ENCODE data around the gene STAM.
"Not testable (repeated sequence)": the region's sequence is repeated elsewhere in the genome, so short reads cannot be mapped to it uniquely, and the experiment has no call there.

The STAM gene

DNA sequence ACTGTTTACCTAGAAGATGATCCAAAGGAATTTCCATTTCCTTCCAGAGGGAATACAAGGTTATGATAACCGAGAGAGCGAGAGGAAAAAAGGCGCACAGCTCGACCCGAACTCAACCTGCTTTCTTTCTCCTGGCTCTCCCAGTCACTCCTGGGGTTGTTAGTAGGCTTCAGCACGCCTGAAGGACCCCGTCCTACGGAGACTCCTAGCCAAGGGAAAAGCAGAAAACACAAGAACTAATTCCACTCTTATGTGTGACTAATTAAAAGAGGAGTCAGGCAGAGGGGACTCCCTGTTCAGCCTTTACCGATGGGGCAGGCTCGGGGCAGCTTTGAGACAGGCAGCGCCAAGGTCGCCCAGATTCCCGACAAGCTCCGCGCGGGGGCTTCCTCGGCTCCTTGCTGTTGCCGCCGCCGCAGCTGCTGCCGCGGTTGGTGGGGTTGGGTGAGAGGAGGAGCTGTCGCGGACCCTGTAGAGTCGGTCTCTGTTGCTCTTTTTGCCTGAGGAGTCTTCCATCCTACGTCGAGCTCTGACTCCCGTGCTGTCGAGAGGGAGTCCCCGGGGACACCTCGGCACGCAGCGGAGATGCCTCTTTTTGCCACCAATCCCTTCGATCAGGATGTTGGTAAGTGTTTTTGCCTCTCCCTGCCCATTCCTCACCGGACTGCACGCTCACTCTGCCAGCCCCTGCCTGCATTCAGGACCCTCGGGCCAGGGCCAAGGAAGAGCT, at the start of gene STAM:
Gene STAM (plus strand): TSS at position 397 of the 730 bp plus-strand sequence. CDS start 189 bp downstream, at position 586.
- DNase-seq (ENCODE audit: low read depth, low spot score): peak; percentile 84

DNA sequence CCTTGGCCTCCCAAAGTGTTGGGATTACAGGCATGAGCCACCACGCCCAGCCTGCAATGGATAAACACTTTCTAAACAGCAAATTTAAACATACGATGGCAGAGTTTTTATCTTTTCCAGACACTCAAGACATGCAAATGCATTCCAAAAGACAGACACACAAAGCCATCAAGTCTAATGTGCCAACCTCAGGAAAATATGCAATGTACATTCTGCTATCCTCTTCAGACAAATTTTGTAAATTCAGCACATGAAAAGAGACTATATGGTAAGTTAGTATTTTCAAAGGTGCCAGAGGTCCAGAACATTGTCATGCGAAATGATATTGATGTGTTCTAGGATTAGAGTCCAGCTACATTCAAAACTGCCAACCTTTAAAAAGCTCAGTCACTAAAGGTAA, 46.6 kb upstream of the STAM start:
- no peak for DNase-seq (ENCODE audit: low read depth, low spot score)

DNA sequence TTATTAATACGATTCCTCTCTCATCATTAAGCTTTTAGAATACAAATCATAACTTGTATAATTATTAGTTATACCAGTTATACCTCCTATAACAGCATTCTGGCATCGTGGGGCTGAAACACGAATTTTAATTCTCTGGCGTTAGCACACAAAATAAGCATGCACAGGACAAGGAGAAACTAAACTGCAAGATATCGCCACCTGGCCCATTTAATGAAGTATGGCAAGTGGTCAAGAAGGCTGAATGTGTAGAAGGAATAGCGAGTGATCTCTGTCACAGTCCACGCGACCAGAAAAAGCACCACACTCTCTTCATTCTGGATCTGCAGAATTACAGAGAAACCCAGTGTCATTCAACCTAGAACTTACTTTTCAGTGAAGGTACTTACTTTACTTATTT, 44.9 kb upstream of the STAM start:
- DNase-seq (ENCODE audit: low read depth, low spot score): no peak

DNA sequence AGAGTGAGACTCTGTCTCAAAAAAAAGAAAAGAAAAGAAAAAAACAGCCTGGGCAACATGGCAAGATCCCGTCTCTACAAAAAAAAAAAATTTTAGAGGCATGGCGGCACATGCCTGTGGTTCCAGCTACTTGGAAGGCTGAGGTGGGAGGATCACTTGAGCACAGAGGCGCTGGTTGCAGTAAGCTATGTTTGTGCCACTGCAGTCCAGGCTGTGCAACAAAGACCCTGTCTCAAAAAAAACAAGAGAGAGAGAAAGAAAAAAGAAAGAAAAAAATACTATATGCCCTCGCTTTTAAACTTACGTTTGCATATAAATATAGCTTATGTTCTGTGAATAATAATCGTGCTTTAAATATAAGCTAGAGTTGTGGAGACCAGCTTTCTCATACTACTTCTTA, 38.0 kb upstream of the STAM start:
- DNase-seq (ENCODE audit: low read depth, low spot score): no peak

DNA sequence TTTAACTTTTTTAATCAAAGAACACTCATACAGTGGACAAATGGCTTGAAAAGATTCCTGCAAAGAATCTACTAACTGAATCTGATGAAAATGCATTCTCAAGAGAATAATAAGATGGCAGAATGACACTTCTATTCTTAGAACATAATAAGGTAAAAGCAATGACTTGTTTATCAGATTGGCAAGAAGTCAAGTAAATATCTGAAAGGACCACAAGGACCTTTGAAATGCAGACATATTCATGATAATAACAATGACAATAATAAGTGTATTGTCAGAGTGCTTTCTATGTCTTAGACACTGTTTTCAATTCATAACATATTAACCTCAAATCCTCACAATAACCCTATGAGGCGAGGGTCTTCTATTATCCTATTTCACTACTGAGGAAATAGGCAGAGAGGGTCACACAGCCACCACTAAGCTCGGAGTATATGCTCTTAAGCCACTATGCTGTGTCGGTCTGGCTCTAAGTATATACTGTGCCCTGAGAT, 37.4 kb upstream of the STAM start:
- DNase-seq (ENCODE audit: low read depth, low spot score): no peak

DNA sequence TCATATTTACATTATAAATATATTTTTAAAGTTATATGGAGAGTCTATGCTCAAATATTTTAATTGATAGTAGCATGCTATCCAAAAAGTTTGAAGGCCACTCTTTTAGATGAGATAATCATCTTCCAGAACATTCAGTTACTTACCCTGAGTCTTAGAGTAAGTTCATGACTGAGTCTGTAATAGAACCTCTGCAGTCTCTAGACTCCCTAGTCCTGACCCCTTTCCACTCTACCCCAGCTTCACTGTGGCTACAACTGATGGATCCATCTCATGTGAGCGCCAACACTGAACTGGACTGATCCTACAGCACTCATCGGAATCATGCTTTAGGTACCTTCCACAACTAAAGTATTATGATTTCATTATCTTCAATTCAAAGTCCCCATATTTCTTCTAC, 36.9 kb upstream of the STAM start:
- no peak for DNase-seq (ENCODE audit: low read depth, low spot score)

DNA sequence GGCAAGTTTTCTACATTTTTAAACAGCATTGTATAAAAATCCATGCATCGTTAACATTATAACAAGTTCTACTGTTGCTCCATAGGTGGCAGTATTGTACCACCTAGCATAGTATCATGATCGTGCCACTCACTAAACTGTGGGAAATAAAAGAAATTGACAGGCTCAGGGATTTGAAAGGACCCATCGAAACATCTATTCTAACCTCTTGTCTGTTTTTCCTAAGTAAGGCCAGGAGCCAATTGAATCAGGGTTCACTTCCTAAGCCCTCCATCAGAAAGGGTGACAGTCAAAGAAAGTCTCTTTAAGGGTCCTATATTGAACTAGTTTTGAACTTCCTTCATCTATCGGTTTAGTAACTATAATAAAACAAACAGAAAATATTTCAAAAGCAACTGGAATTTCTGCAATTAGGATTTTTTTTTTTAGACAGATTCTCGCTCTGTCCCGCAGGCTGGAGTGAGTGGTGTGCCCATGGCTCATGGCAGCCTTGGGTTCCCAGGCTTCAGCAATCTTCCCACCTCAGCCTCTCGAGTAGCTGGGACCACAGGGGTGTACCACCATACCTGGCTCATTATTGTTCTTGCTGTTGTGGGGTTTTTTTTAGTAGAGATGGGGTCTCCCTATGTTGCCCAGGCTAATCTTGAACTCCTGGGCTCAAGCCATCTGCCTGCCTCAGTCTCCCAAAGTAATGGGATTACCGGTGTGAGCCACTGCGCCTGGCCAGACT, 36.2 kb upstream of the STAM start:
- DNase-seq (ENCODE audit: low read depth, low spot score): no peak

DNA sequence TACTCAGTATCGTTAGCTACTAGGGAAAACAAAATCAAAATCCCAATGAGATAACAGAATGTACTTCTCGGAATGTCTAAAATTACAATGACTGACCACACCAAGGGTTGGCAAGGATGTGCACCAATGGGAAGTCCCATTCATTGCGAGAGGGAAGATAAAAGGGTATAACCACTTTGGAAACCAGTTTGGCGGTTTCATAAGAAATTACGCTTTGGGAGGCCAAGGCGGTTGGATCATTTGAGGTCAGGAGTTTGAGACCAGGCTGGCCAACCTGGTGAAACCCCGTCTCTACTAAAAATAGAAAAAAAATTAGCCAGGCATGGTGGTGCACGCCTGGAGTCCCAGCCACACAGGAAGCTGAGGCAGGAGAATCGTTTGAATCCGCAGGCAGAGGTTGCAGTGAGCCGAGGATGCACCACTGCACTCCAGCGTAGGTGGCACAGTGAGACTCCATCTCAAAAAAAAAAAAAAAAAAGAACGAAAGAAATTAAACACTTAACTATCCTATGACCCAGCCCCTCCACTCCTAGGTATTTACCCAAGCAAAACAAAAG, 34.4 kb upstream of the STAM start:
- no peak for DNase-seq (ENCODE audit: low read depth, low spot score)

DNA sequence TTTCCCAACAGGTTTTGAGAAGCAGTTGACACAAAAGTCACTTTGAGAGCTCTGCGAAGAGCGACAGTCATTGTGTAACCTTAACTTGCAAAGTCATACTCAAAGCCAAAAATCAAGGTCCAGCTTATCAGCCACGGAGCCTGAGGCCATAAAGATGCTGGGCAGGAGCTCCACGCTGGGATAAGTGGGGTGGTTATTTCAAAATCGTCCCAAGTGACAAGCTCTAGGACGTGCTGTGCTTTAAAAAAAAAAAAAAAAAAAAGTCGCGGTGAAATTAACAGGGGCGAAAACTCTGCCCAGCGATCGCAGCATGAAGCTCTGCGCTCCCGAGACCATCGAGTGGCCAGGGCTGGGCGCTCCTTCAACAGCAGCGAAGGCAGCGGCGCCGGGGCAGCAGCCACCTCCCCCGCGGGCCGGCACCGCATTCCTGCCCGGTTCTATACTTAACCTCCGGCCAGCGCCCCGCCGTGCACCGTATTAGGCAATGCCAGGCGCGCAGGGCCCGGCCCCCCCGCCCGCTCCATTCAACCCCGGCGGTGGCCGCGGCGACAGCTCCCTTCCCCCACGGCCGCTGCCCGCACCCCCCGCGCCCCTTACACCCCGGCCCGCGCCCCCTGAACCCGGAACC, 27.4 kb upstream of the STAM start:
- no peak for DNase-seq (ENCODE audit: low read depth, low spot score)

DNA sequence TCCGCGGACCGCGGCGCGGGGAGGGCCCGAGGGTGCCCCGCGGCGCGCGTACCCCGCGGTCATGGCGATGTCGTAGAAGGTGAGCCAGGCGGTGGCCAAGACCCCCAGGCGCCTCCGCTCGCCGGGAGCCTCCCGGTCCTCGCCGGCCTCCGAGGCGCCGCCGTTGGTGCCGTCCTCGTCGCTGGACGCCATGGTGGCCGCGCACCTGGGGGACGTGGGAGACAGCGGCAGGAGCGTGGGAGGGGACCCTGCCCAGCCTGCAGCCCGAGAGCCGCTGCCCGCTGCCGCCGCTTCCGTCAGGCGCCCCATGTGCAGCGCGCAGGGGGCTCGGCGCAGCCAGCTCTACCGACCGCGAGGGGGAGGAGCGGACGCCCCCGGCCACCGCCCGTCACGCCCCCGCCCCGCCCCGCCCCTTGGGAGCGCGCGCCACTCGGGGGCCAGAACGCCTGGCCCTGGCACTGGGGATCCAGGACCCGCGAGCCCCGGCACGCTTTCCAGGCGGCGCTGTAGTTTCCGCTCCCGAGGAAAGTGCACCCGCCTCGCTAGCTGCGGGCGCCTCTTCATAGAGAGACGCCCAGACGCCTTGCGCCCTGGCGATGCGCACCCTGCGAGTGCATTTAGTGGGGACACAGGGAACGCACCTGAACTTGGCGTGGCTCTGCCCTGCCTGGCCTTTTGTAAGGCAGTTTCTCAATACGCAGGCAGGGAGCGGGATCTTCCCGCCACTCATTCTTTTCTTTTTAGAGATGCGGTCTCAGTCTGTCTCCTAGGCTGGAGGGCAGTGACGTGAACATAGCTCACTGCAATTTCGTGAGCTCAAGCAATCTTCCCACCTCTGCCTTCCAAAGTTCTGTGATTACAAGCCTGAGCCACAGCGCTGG, 26.7 kb upstream of the STAM start, which contains the start of gene HACD1:
Gene HACD1 (minus strand): TSS at position 344 of the 881 bp plus-strand sequence. CDS start 35 bp downstream, at position 309.
- no peak for DNase-seq (ENCODE audit: low read depth, low spot score)

DNA sequence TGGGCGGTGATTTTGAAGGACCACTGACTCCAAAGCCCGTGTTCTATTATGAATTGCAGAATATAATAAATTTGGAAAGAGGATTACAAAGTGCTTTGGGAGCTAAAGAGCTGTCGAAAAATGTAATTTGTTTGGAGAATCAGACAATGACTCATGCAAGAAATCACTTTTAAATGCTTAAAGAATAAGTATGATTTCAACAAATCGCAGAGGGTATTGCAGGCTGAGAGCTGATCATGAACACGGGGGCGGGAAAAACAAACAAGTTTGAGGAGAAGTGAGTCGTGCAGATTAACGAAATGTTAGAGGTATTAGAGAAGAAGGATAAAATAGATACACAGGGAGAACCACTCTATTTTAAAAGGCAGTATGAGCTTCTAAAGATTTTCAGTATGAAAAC, 21.9 kb upstream of the STAM start:
- no peak for DNase-seq (ENCODE audit: low read depth, low spot score)

DNA sequence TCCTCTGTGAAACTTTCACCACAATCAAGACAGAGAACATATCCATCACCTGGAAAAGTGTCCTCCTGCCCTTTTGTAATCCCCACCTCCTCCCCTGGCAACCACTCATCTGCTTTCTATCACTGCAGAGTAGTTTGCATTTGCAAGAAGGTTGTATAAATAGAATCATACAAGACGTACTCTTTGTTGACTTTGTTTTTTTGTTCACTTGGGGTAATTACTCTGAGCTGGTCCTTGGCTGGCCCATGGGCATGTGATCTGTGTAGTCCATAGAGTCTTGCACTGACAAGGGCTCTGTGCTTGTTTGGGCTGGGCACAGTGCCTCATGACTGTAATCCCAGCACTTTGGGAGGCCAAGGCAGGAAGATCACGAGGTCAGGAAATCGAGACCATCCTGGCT, 19.0 kb upstream of the STAM start:
- DNase-seq (ENCODE audit: low read depth, low spot score): no peak

DNA sequence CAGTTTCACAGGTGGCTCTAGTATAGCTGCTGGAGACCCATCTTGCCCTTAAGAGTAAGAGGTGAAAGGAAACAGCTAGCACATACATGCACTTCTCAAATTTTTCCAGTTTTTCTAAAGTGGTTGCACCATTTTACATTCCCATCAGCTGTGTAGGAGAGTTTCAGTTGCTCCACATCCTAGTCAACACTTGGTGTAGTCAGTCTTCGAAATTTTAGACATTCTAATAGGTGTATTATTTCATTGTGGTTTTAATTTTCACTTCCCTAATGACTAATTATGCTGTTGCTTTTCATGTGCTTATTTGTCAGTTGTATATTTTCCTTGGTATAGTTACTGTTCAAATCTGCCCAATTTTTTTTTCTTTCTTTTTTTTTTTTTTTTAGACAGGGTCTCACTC, 17.3 kb upstream of the STAM start:
- no peak for DNase-seq (ENCODE audit: low read depth, low spot score)

DNA sequence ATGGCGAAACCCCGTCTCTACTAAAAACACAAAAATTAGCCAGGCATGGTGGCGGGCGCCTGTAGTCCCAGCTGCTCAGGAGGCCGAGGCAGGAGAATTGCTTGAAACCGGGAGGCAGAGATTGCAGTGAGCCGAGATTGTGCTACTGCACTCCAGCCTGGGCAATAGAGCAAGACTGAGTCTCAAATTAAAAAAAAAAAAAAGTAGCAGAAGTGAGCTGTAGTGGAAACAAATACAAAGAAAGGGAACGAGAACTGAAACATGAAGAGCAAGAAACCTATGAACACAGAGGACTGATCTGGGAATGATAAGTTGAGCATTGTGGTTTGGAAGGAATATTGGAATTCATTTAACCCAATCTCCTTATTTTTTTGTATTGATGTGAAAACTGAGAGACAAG, 11.4 kb upstream of the STAM start:
- DNase-seq (ENCODE audit: low read depth, low spot score): not testable (repeated sequence)

DNA sequence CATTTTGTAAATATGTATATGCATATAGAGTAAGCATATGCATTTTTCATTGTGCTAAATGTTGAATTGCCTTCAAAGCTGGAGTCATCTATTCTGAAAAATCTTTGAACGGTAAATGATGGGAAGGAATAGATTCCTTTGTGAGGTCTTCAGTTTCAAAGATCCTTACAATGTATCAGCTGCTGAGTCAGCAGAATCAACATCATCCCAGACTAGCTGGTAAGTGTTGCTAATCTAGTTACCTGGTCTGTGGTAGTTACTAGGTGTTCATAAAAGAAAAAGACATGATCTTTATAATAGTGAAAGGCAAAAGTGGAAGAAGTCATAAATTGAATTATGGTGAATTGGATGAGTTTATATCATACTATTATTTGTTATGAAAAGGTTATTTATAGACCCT, 10.6 kb upstream of the STAM start:
- no peak for DNase-seq (ENCODE audit: low read depth, low spot score)

DNA sequence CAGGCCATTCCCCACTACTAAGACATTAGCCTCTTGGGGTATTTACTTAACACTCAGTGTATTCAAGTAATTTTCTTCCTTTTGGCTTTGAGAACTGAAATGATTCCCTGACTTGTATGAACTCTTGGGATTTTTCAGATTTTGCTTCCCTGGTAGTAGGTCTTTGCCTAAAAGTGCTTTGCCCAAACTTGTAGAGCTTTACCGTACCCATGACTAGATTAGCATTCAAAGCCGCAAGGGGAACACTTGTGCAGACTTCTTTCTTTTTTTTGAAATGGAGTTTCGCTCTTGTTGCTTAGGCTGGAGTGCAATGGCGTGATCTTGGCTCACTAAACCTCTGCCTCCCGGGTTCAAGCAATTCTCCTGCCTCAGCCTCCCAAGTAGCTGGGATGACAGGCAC, 6.1 kb upstream of the STAM start:
- DNase-seq (ENCODE audit: low read depth, low spot score): no peak

DNA sequence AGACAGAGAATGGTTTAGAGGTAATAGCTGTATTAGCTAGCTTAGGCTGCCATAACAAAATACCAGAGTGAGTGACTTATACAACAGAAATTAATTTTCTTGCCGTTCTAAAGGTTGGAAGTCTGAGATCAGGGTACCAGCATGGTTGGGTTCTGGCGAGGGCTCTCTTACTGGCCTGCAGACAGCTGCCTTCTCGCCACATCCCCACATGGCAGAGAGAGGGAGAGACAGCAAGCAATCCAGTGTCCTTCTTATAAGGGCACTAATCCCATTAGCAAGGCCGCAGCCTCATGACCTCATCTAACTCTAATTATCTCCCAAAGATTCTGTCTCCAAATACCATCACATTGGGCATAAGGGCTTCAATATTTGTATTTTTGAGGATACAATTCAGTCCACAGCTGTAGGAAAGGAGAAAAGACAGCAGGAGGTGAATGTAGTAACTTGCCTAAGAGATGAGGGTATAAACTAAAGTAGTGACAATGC, 3.6 kb upstream of the STAM start:
- no peak for DNase-seq (ENCODE audit: low read depth, low spot score)

DNA sequence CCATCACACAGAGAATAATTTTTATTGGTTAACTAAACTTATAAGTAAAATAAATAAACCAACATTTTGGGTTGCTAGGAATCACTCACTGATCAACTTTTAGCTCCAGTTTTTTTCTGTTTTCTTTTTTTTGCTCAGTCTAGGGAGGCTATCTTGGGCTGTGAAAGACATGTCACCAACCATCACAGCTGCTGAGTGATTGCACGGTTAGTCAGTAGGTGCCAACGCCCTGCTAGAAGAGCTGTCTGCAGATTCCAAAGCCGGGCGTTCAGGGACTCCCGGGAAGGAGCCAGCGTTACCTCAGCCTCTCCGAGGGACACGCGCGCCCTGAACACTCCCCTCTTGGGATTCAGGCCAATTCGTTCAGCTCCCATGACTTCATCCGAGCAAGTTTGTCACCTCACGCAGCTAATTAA, 604 bp upstream of the STAM start:
- no peak for DNase-seq (ENCODE audit: low read depth, low spot score)

DNA sequence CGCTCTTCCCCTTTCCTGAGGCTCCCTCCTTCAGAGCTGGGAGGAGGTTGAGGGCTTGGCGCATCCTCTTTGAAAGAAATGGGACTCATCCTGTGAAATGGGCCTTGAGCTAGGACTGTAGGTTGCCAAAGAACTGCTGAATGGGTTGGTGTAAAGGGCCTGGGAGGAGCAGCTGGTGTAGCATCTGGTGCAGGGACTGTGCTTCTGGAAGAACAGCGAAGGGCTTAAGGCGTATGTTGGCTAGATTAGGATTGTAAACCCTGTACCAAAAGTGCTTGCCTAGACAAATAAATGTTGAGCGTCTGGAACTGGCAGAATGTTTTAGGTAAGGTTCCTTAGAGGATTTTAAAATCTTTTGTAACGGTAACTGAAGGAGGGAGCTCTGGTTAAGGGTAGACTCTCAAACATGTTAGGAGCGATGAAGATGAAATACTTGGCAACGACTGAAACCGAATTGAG, 563 bp downstream of the STAM start:
- no peak for DNase-seq (ENCODE audit: low read depth, low spot score)

DNA sequence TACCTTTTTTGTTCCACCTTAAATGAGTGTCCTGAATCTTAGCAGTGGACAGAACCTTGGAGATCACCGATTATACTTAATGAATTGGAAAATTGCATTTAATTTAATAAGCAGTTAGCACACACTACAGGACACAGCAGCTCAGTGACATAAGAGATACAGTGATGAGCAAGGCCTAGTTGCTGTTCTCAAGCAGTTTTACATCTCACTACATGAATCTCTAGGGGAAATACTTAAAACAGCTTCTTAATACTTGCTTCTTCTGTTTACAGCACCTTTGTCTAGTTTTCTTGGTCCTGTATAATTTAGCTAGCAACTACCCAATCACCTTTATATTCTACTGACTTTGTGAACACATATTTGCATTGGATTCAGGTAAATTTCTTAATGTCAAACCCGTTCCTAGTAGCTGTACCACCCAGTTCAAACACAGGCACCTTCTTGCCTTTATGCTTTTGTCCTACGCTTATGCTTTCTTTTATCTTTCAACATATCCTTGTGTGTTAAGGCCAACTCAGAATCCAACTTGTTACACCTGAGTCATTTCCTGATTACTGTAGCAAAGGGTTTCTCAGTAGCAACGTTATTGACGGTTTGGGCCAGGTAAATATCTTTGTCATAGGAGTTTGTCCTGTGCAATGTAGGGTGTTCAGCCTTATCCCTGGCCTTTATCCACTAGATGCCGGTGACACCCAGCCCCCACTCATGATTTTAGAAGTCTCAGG, 1.8 kb downstream of the STAM start:
- no peak for DNase-seq (ENCODE audit: low read depth, low spot score)
